GM23248 (cell line): ENCODE data around the gene DPEP2.

ENCODE experiments used
- EZH2 ChIP-seq: fragments of 200-600 bp; sonication (generic); IDR thresholded peaks from 2 replicates; pipeline ENCODE4 v1.6.1; 2018; ENCODE audit warnings: antibody characterized with exemption, mild to moderate bottlenecking; ENCODE audit not compliant: insufficient read depth, poor library complexity, severe bottlenecking
- EZH2phosphoT487 ChIP-seq: fragments of 200-600 bp; sonication (generic); IDR thresholded peaks from 2 replicates; pipeline ENCODE4 v1.6.1; 2018; ENCODE audit warnings: antibody characterized with exemption, moderate library complexity, mild to moderate bottlenecking, low read depth; ENCODE audit not compliant: insufficient read depth

DNA sequence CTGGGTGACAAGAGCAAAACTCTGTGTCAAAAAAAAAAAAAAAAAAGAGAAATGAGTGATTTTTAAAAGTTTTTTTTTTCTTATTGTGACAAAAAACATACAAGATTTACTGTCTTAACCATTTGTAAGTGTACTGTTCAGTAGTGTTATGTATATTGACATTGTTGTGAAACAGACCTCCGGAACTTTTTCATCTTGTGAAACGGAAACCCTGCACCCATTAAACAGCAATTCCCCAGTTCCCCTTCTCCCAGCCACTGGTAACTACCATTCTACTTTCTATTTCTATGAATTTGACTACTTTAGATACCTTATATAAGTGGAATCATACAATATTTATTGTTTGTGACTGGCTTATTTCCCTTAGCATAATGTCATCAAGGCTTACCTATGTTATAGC, 42.5 kb upstream of the DPEP2 start:
- TF ChIP-seq EZH2phosphoT487 (no peak), EZH2 (no peak)
